HCT116 (cell line): ENCODE measurements around the gene KANK2.

Experiments used
- SIN3A ChIP-seq: IDR thresholded peaks from 2 replicates; pipeline ENCODE4 v1.6.1; 2012; ENCODE audit warnings: low read depth
- TF ChIP-seq, protein P1 (sequence below), 3 experiments: fragments of 200-600 bp in 1 of 3; sonication (generic) in 1 of 3; IDR thresholded peaks in 2 of 3; conservative IDR thresholded peaks in 1 of 3; 2 replicates each; pipeline ENCODE4 v1.5.1; 2012 to 2017; ENCODE audit warnings: low read depth in 2 of 3, low read length in 2 of 3, antibody characterized with exemption in 1 of 3, borderline replicate concordance in 1 of 3, control low read depth in 1 of 3, mild to moderate bottlenecking in 1 of 3, mixed read lengths in 1 of 3, mixed run types in 1 of 3, moderate library complexity in 1 of 3; ENCODE audit not compliant: insufficient read depth in 1 of 3

- TF ChIP-seq SIN3A = no peak
- TF ChIP-seq, protein P1, sequence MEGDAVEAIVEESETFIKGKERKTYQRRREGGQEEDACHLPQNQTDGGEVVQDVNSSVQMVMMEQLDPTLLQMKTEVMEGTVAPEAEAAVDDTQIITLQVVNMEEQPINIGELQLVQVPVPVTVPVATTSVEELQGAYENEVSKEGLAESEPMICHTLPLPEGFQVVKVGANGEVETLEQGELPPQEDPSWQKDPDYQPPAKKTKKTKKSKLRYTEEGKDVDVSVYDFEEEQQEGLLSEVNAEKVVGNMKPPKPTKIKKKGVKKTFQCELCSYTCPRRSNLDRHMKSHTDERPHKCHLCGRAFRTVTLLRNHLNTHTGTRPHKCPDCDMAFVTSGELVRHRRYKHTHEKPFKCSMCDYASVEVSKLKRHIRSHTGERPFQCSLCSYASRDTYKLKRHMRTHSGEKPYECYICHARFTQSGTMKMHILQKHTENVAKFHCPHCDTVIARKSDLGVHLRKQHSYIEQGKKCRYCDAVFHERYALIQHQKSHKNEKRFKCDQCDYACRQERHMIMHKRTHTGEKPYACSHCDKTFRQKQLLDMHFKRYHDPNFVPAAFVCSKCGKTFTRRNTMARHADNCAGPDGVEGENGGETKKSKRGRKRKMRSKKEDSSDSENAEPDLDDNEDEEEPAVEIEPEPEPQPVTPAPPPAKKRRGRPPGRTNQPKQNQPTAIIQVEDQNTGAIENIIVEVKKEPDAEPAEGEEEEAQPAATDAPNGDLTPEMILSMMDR (IDR thresholded peaks at IDR 0.05 in 2 of 3, conservative IDR thresholded peaks at IDR 0.05 in 1 of 3; ENCODE audit: borderline replicate concordance in 1 of 3, insufficient read depth in 1 of 3, low read depth in 2 of 3, low read length in 2 of 3) = no peak
Observed at GRCh38 chr19:11205939-11206570, 8.7 kb upstream of the KANK2 start.
